Measurements from ENCODE around the gene AKT3.

DNA sequence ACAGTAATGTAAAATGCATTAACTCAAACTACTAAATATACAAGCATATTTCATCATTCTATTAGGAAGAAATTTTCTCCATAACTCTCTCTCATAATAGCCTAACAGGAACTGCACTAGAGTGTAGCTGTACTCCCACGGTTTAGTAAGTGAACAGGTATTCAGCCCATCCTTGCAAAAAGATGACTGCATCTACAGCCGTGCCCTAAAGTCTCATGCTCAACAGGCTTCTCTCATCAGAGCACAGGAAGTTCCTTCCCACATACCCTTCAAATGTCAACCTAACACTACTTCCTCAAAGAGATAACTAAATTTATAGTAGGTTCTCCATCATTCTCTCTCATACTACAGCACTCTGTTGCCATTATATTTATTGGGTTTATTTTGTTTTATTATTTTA lies 251.6 kb downstream of the AKT3 start:
- TF ChIP-seq CREB1 (IDR thresholded peaks at IDR 0.05; ENCODE audit: low read depth): no peak
- TF ChIP-seq EGR1 (IDR thresholded peaks at IDR 0.05): no peak
- TF ChIP-seq YY1 (IDR thresholded peaks at IDR 0.05; ENCODE audit: low read depth): no peak
- TF ChIP-seq EP300 (IDR thresholded peaks at IDR 0.05; ENCODE audit: borderline replicate concordance): no peak
- TF ChIP-seq, protein P1, sequence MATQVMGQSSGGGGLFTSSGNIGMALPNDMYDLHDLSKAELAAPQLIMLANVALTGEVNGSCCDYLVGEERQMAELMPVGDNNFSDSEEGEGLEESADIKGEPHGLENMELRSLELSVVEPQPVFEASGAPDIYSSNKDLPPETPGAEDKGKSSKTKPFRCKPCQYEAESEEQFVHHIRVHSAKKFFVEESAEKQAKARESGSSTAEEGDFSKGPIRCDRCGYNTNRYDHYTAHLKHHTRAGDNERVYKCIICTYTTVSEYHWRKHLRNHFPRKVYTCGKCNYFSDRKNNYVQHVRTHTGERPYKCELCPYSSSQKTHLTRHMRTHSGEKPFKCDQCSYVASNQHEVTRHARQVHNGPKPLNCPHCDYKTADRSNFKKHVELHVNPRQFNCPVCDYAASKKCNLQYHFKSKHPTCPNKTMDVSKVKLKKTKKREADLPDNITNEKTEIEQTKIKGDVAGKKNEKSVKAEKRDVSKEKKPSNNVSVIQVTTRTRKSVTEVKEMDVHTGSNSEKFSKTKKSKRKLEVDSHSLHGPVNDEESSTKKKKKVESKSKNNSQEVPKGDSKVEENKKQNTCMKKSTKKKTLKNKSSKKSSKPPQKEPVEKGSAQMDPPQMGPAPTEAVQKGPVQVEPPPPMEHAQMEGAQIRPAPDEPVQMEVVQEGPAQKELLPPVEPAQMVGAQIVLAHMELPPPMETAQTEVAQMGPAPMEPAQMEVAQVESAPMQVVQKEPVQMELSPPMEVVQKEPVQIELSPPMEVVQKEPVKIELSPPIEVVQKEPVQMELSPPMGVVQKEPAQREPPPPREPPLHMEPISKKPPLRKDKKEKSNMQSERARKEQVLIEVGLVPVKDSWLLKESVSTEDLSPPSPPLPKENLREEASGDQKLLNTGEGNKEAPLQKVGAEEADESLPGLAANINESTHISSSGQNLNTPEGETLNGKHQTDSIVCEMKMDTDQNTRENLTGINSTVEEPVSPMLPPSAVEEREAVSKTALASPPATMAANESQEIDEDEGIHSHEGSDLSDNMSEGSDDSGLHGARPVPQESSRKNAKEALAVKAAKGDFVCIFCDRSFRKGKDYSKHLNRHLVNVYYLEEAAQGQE (IDR thresholded peaks at IDR 0.05; ENCODE audit: low read depth): no peak
